GM19025 (cell line): Measurements from ENCODE around the gene NDUFA7.
"Not testable (repeated sequence)": the region's sequence is repeated elsewhere in the genome, so short reads cannot be mapped to it uniquely, and the experiment has no call there.

Experiments
- ATAC-seq: cut with Tn5 transposase; IDR thresholded peaks from one replicate; pipeline ENCODE4 v1.9.1; 2021; ENCODE audit warnings: mild to moderate bottlenecking, low read depth, moderate library complexity; ENCODE audit not compliant: unreplicated experiment

The NDUFA7 gene

GRCh38 chr19:8321986-8322637, 937 bp upstream of the NDUFA7 start:
- no peak for ATAC-seq

GRCh38 chr19:8320564-8321066, 560 bp downstream of the NDUFA7 start:
- ATAC-seq: peak; percentile 11

- no peak for ATAC-seq
Measured at GRCh38 chr19:8319807-8320520, 1.2 kb downstream of the NDUFA7 start.

GRCh38 chr19:8318835-8319234, 2.3 kb downstream of the NDUFA7 start:
- not testable (repeated sequence) for ATAC-seq

GRCh38 chr19:8316351-8317125, 4.6 kb downstream of the NDUFA7 start:
- ATAC-seq: no peak

- not testable (repeated sequence) for ATAC-seq
Measured at GRCh38 chr19:8314981-8315640, 6.1 kb downstream of the NDUFA7 start.

GRCh38 chr19:8311461-8312260, 9.5 kb downstream of the NDUFA7 start:
- no peak for ATAC-seq

GRCh38 chr19:8310342-8311055, 10.7 kb downstream of the NDUFA7 start:
- no peak for ATAC-seq

- ATAC-seq: no peak
Measured at GRCh38 chr19:8308891-8309291, 12.3 kb downstream of the NDUFA7 start.

GRCh38 chr19:8307965-8308866, 13.0 kb downstream of the NDUFA7 start, which contains the start of gene CD320:
Gene CD320 (minus strand): TSS chr19:8308358. CDS start chr19:8308290, 68 bp downstream.
- ATAC-seq: peak; percentile 85

- no peak for ATAC-seq
Measured at GRCh38 chr19:8307400-8307964, 13.7 kb downstream of the NDUFA7 start.

GRCh38 chr19:8306235-8307054, 14.7 kb downstream of the NDUFA7 start:
- no peak for ATAC-seq

- ATAC-seq: no peak
Measured at GRCh38 chr19:8305798-8306197, 15.4 kb downstream of the NDUFA7 start.

- ATAC-seq: no peak
Measured at GRCh38 chr19:8304841-8305621, 16.1 kb downstream of the NDUFA7 start.

GRCh38 chr19:8302734-8303133, 18.4 kb downstream of the NDUFA7 start:
- no peak for ATAC-seq

GRCh38 chr19:8302357-8302691, 18.9 kb downstream of the NDUFA7 start:
- no peak for ATAC-seq
